HG03175 (cell line): ENCODE results near the gene ZDHHC14.
A peak's percentile ranks its signal among the peaks of the same experiment; 100 is the strongest.

ENCODE experiments used
- ATAC-seq: cut with Tn5 transposase; IDR thresholded peaks from one replicate; pipeline ENCODE4 v1.9.1; 2021; ENCODE audit warnings: mild to moderate bottlenecking, moderate library complexity; ENCODE audit not compliant: unreplicated experiment

Gene ZDHHC14

DNA sequence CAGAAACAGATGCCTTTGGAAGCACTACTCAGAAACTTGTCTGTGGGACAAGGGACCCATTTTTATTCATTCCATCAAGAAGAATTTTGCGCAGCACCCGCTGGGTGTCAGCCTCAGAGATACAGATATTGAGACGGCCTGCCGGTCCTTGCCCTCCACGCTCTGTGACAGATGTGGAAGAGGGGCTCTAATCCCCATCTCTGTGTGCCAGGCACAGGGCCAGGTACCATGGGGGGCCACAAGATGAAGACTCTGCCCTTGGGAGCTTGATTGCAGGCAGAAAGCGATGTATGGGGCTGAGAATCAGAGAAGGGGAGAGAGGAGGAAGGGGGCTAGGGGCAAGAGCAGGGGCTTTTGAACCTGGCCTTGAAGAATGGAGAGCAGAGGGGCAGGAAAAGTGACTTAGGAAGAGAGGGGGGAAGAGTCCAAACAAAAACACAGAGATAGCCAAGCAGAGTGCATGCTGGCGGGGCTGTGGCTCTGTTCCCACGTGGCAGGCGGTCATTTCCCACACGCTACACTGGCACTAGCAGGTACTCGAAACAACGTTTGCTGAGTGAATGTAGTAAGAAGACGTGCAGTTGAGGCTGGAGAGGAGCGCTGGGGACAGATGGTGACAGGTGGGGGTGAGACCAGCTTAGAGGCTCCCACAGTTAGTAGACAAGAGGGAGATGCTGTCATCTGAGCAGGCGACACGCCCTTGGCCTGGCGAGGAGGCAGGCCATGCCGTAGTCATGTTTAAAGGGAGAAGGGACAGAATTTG lies 271.8 kb downstream of the ZDHHC14 start:
- ATAC-seq: no peak

- no peak for ATAC-seq
Measured at GRCh38 chr6:157653521-157653920, 272.5 kb downstream of the ZDHHC14 start.

DNA sequence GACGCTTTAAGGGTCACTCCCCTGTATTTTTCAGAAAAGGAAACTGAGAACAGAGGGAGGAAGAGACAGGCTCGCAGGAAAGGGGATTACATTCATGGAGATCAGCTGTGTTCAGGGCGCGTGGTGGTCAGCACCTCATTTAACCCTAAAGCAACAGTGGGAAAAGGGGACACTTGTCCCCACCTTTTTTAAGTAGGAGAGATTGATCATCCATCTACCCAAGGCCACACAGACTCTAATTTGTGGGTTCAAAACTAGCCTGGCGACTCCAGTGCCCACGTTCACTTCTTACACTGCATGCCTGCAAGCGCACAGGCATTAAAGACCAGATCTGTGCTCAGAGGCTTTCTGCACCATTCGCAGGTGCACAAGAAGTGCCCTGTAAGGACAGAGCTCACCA lies 274.1 kb downstream of the ZDHHC14 start:
- no peak for ATAC-seq

DNA sequence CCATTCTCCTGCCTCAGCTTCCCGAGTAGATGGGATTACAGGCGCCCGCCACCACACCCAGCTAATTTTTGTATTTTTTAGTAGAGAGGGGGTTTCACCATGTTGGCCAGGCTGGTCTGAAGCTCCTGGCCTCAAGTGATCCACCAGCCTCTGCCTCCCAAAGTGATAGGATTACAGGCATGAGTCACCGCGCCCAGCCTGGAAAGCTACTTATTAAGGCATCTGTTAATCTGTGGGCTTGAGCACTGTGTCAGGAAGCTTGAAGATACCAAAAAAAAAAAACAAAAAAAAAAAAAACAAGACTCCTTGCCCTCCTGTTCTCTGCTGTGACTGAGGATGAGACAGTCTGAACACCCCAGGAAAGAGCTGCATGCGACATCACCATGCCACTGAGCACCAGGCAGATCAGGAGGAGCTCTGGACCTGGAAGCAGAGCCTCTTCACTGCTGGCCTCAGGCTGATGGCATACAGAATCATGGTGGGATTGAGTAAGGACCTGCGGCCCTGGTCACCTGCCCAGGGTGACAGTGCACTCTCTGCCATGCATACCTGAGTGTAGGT lies 275.5 kb downstream of the ZDHHC14 start:
- ATAC-seq: no peak

DNA sequence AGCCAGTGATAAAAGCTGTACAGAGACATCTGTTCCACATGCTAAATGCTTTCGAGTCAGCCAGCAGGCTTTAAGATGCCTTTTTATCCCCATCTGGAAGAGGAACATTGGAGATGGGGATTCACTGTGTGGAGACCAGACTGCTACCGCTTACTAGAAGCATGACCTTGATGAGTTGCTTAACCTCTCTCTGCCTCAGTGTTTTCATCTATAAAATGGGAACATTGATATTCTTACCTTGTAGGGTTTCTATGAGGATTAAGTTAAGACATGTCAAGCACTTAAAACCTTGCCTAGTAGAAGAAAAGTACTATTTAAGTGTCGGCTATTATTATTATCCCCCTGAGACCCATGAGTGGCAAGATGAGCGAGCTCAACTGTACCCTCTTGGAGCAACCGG lies 276.8 kb downstream of the ZDHHC14 start:
- ATAC-seq: no peak

GRCh38 chr6:157658301-157658700 lies 277.3 kb downstream of the ZDHHC14 start:
- ATAC-seq: no peak

GRCh38 chr6:157659536-157660271 lies 278.7 kb downstream of the ZDHHC14 start:
- no peak for ATAC-seq

- ATAC-seq: no peak
Measured at GRCh38 chr6:157660414-157660813, 279.4 kb downstream of the ZDHHC14 start.

- no peak for ATAC-seq
Measured at GRCh38 chr6:157661652-157662051, 280.7 kb downstream of the ZDHHC14 start.

DNA sequence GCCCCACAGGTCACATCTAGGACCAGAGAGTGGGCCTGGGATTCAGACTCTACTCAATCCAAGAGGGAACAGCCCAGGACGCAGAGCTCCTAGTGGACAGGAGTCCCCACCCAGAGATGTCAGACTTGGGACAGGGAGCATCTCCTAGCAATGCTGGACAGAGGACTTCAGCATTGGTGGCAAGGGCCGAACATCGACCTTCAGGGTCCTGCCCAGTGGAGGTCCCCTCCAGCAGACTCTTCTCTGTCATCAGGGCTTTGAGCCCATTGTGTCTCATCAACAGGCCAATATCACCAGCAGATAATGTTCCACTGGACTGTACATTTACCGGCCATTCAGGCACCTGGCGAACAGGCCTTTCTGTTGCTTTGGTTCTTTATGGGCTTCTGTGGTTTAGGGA lies 282.3 kb downstream of the ZDHHC14 start:
- ATAC-seq: no peak

GRCh38 chr6:157665180-157665579 lies 284.2 kb downstream of the ZDHHC14 start:
- no peak for ATAC-seq

DNA sequence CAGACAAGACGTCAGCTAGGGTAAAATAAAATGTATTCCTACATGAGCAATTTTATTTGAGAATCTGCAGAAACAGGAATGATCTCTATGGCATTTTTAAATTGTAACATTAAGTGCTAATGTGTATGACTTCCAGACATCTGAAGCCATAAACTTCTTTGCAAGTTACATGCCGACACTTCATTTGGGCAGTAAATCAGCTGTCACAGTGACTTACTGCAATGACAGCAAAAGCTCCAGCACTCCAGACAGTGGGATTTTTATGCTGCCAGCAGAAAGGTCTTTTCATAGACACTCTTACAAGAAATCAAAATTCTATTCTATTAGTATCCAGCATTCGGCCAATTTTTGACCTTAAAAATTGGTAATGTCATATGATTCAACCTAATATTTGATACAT lies 285.7 kb downstream of the ZDHHC14 start:
- no peak for ATAC-seq

DNA sequence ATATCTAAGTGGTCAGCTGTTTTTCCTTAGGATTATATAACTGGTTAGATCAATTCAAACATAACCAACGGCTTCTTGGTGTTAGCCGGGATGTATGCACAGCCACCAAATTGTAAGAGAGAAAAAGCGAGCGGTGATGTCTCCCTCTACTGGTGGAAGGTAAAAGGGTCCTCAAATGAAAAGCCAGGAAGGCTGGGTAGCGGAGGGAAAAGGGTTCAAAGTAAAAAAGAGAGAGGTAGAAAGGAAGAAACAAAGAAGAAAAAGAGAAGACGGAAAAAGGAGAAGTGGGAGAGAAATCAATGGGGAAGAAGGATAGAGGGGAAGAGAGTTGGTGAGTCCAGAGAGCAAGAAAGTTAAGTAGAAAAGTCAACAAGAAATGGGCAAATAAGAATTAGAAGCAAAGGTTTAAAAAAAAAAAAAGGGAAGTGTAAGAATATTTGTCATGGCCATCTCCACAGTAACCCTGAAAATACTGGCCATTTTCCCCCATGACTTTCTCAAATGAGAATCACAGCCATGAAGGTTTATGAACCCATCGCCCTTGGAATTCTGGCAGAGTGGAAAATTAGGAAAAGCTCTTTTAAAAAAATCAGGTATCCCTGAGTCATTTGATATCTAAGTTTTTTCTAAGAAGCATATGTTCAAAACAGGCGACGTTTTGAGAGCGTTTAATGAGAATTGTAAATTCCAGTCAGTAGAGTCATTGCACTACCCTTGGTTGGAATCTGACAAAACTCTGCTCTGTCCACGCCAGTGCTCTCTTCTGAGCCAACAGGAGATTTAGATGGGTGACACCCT lies 286.4 kb downstream of the ZDHHC14 start:
- peak; percentile 63 for ATAC-seq

- no peak for ATAC-seq
Measured at GRCh38 chr6:157668009-157668401, 287.0 kb downstream of the ZDHHC14 start.

DNA sequence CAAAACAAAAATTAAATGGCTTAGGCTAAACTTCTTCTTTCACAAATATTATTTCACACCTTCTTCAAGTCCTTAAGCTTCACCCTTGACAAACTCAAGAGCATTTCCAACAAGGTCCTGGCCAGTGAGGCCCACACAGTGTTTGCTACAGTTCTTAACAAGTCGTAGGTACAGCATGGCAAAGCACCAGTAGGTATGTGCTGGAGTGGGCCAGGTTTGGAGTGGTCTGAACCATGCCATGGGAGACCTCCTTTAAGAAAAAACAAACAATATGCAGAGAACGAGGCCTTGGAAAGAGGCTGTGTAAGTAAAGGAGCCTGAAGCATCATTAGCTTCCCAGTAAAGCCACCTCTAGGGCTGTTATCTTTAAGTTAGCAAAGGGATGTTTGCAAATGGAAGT lies 287.7 kb downstream of the ZDHHC14 start:
- ATAC-seq: no peak

DNA sequence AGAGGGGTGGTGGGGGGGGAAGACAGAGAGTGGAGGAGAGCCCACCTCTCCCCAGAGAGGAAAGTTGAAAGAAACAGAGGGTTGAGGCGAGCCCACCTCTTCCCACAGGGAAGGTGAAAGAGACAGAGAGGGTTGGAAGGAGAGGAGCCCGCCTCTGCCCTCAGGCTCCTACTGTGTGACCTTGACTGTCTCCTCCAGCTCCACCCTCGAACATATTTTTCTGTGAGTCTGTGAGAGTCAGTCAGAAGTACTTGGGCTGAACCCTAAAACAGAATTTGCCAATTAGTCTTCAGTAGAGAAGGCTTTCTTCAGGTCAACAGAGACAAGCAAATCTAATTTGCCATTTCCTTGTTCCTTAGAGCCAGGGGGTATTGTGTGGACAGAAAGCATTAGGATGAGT lies 288.3 kb downstream of the ZDHHC14 start:
- no peak for ATAC-seq

DNA sequence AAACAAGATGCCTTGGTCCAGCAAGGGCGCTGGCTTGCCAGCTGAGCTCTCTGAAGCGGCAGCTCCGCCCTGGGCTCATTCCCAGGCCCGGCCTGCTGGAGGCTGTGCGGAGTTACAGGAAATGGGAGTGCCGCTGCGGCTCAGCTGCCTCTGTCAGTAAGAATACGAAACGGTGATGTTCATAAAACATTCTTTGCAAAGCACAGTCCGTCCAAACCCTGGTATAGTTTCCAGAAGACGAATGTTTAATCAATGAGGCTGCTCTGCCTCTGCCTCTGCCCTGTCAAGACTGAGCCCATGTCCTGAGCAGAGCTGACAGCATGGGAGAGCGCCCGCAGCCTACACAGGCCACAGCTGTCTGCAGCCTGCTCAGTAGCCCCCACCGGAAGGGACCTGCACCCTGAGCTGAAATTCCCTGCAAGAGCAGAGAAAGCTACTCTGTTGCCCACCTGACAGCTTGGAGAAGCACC lies 288.8 kb downstream of the ZDHHC14 start:
- ATAC-seq: no peak

- no peak for ATAC-seq
Measured at GRCh38 chr6:157670466-157671186, 289.6 kb downstream of the ZDHHC14 start.

DNA sequence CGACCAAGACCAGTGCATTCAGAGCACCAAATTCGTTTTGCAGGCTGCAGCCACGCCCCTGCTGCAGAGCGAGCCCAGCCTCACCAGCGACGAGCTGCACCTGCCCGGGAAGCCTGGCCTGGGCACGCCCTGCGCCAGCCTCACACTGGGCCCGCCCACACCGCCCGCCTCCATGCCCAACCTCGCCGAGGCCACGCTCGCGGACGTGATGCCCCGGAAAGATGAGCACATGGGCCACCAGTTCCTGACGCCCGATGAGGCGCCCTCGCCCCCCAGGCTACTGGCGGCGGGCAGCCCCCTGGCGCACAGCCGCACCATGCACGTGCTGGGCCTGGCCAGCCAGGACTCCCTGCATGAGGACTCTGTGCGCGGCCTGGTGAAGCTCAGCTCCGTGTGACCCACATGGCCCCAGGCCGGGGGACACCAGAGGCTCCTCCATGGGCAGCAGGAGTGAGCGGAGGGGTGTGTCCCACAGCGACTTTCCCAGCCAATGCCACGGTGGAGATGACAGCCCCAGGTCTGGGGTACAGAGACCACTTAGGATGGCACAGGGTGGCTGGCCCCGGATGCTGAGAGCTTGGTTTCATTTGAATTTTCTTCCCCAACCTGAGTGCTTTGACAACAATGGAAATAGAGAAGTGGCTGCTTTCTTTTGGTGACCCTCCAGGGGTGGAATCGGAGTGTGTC lies 291.9 kb downstream of the ZDHHC14 start:
- ATAC-seq: no peak

GRCh38 chr6:157673596-157673995 lies 292.6 kb downstream of the ZDHHC14 start:
- ATAC-seq: no peak
